Measurements from ENCODE around the gene PEX16. TPM values are rescaled to one million over a fixed set of nuclear protein-coding genes. Genes with fewer than 3 reads are reported as not detected.

PEX16 gene
- total and polyA plus RNA-seq, 9 of the 15 experiments (the other 6 are each of a cell fraction or from before 2014, with no cell fraction given), result 1.5 to 43.9 (median 14.6) TPM

DNA sequence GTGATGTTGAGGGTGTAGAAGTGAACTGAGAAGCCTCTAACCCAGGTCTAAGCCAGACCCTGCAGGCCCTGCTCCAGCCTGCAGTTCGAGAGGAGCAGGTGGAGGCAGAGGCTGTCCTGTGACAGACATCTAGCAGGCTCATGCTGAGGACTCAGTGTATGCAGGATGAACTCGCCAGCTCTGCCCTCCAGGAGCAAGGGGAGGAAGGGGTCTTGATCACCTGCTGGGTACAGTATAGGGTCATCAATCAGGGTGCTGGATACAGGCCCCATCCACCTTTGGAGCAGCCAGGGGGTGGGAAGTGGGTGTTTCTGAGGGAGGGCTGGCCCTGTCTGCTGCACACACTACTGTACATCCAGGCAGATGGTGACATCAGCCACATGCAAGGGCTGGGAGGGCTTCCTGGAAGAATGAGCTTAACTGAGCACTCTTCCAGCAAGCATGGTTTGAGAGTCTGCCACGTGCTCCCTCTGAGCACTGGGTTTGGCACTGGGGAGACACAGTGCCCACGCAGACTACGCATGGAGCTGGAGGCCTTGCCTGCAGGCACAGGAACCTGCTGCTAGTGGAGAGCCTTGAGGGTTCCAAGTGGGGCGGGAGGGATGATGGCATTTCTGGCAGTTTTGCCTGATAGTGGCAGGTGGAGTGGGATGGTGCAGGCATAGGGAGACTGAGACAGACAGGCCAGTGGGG, 23.0 kb downstream of the PEX16 start:
- in situ Hi-C loops (cut with MboI), result no loop called here
- CTCF ChIA-PET (ENCODE audit: low intra/inter-chr PET ratio), result no interaction called here

More for the DNA sequence above, 23.0 kb downstream of the PEX16 start:
- no peak overlapping the region for H3K4me2 ChIP-seq (ENCODE audit: insufficient read depth, low read length)
- 0 out of 2 replicates have a peak, but pooled peaks cover 9% of the 10 kb centered on the region for H4K20me1 ChIP-seq (replicated peaks; ENCODE audit: control insufficient read depth, insufficient read depth, low read length)
- no peak overlapping the region for H3K9ac ChIP-seq (ENCODE audit: insufficient read depth in 1 of 2, low read depth in 2 of 2, low read length in 2 of 2)
- no peaks in the 10 kb centered on the region; a peak in 2 of 5 replicates for H3K27me3 ChIP-seq (ENCODE audit: control insufficient read depth in 2 of 2, insufficient read depth in 2 of 2, low read length in 2 of 2)
- H3K4me1 ChIP-seq (replicated peaks in 1 of 2; ENCODE audit: control insufficient read depth in 2 of 2, insufficient read depth in 2 of 2, low read length in 2 of 2), result peaks cover 6 to 21% of the 10 kb centered on the region in 2 experiments; a peak in 4 of 5 replicates
- no peak for ATAC-seq
- POLR2A ChIA-PET, result interaction anchor here (0.6 kb wide), 1 partner anchor 467 kb away, joined by 3 read pairs; no protein-coding TSS in a partner anchor
- no peaks in the 10 kb centered on the region for H3K9me3 ChIP-seq (replicated peaks; ENCODE audit: control insufficient read depth, insufficient read depth, low read depth, low read length)
- H2AFZ ChIP-seq (ENCODE audit: low read depth, low read length), result no peak overlapping the region
- 0 out of 2 replicates have a peak, but pooled peaks have one; percentile 12 for TF ChIP-seq MAX (CRISPR knock-in tag; IDR thresholded peaks at IDR 0.05)
- TF ChIP-seq ZFP36 (IDR thresholded peaks at IDR 0.05; ENCODE audit: low read depth, low read length, partially characterized antibody), result peak; percentile 70
- TF ChIP-seq, protein P1, sequence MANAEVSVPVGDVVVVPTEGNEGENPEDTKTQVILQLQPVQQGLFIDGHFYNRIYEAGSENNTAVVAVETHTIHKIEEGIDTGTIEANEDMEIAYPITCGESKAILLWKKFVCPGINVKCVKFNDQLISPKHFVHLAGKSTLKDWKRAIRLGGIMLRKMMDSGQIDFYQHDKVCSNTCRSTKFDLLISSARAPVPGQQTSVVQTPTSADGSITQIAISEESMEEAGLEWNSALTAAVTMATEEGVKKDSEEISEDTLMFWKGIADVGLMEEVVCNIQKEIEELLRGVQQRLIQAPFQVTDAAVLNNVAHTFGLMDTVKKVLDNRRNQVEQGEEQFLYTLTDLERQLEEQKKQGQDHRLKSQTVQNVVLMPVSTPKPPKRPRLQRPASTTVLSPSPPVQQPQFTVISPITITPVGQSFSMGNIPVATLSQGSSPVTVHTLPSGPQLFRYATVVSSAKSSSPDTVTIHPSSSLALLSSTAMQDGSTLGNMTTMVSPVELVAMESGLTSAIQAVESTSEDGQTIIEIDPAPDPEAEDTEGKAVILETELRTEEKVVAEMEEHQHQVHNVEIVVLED (CRISPR knock-in tag; IDR thresholded peaks at IDR 0.05), result no peak
- TF ChIP-seq FOXP1 (CRISPR knock-in tag; IDR thresholded peaks at IDR 0.05), result no peak
- no peak for TF ChIP-seq NCOR1 (IDR thresholded peaks at IDR 0.05)
- TF ChIP-seq ATF7 (IDR thresholded peaks at IDR 0.05), result no peak
- 21% methylated on average over 6 of the region's 6 CpGs for WGBS (ENCODE audit: insufficient coverage, low coverage, missing lambda C conversion rate)
- no TSS peak for BruUV-seq (replicated peaks)
- H3K4me3 ChIP-seq, result no peak overlapping the region
- no peaks in the 10 kb centered on the region for H3K36me3 ChIP-seq (ENCODE audit: control insufficient read depth, insufficient read depth, low read length)
- intact Hi-C loops (cut with micrococcal nuclease), result no loop called here
- DNase-seq (ENCODE audit: extremely low read depth in 1 of 4, low spot score in 3 of 4), result no peak
- FAIRE-seq, result no peak
- H3K79me2 ChIP-seq (ENCODE audit: control insufficient read depth, insufficient read depth, low read length), result no peaks in the 10 kb centered on the region
- H3K9me1 ChIP-seq (ENCODE audit: control insufficient read depth, insufficient read depth, low read length), result no peaks in the 10 kb centered on the region
- H3K27ac ChIP-seq (ENCODE audit: extremely low read depth, low read depth, low read length), result no peak overlapping the region

Measured in K562 (cell line).